ENCODE results near the gene NMNAT2.

Gene NMNAT2

GRCh38 chr1:183372586-183373230 is 45.5 kb downstream of the NMNAT2 start:
- no peak for ATAC-seq
- TF ChIP-seq POU6F1 (CRISPR knock-in tag; IDR thresholded peaks at IDR 0.05; ENCODE audit: borderline replicate concordance, low read depth), result no peak
- TF ChIP-seq ZNF70 (CRISPR knock-in tag; IDR thresholded peaks at IDR 0.05), result no peak
- no peak for TF ChIP-seq GLIS3 (CRISPR knock-in tag; IDR thresholded peaks at IDR 0.05)
- no peak for TF ChIP-seq ESRRG (CRISPR knock-in tag; IDR thresholded peaks at IDR 0.05)
- TF ChIP-seq CSRNP3 (CRISPR knock-in tag; IDR thresholded peaks at IDR 0.05), result no peak
- no peak for TF ChIP-seq CSDC2 (CRISPR knock-in tag; IDR thresholded peaks at IDR 0.05)
- no peak for TF ChIP-seq RARB (CRISPR knock-in tag; IDR thresholded peaks at IDR 0.05)
- no peak for TF ChIP-seq PATZ1 (CRISPR knock-in tag; IDR thresholded peaks at IDR 0.05; ENCODE audit: borderline replicate concordance)
- no peak for TF ChIP-seq TOX (CRISPR knock-in tag; IDR thresholded peaks at IDR 0.05; ENCODE audit: borderline replicate concordance)
- TF ChIP-seq TSHZ2 (CRISPR knock-in tag; IDR thresholded peaks at IDR 0.05), result no peak
- TF ChIP-seq TCF4 (CRISPR knock-in tag; IDR thresholded peaks at IDR 0.05; ENCODE audit: borderline replicate concordance), result no peak
- no peak for TF ChIP-seq ZNF565 (CRISPR knock-in tag; conservative IDR thresholded peaks at IDR 0.05; ENCODE audit: low read depth)
- no peak for TF ChIP-seq BACH2 (CRISPR knock-in tag; IDR thresholded peaks at IDR 0.05; ENCODE audit: borderline replicate concordance)
- no peak for TF ChIP-seq ZC3H10 (CRISPR knock-in tag; IDR thresholded peaks at IDR 0.05)
- no peak for TF ChIP-seq SNAI2 (CRISPR knock-in tag; IDR thresholded peaks at IDR 0.05)

- TF ChIP-seq ZNF565 (CRISPR knock-in tag; conservative IDR thresholded peaks at IDR 0.05; ENCODE audit: low read depth) (no peak), ZC3H10 (CRISPR knock-in tag; IDR thresholded peaks at IDR 0.05) (no peak), ZNF70 (CRISPR knock-in tag; IDR thresholded peaks at IDR 0.05) (no peak), ESRRG (CRISPR knock-in tag; IDR thresholded peaks at IDR 0.05) (no peak), ISL1 (CRISPR knock-in tag; IDR thresholded peaks at IDR 0.05) (no peak)
- no peak for ATAC-seq
These were observed 47.7 kb downstream of the NMNAT2 start for GRCh38 chr1:183370399-183371058.

- ATAC-seq, result no peak
- TF ChIP-seq ESRRG (CRISPR knock-in tag; IDR thresholded peaks at IDR 0.05), result no peak
- no peak for TF ChIP-seq POU6F1 (CRISPR knock-in tag; IDR thresholded peaks at IDR 0.05; ENCODE audit: borderline replicate concordance, low read depth)
- no peak for TF ChIP-seq TOX (CRISPR knock-in tag; IDR thresholded peaks at IDR 0.05; ENCODE audit: borderline replicate concordance)
- TF ChIP-seq PPARA (CRISPR knock-in tag; IDR thresholded peaks at IDR 0.05; ENCODE audit: borderline replicate concordance), result no peak
- no peak for TF ChIP-seq CSRNP3 (CRISPR knock-in tag; IDR thresholded peaks at IDR 0.05)
- TF ChIP-seq ARNTL (CRISPR knock-in tag; IDR thresholded peaks at IDR 0.05; ENCODE audit: borderline replicate concordance, low read depth), result no peak
- no peak for TF ChIP-seq ZC3H10 (CRISPR knock-in tag; IDR thresholded peaks at IDR 0.05)
- no peak for TF ChIP-seq PATZ1 (CRISPR knock-in tag; IDR thresholded peaks at IDR 0.05; ENCODE audit: borderline replicate concordance)
- no peak for TF ChIP-seq SNAI2 (CRISPR knock-in tag; IDR thresholded peaks at IDR 0.05)
- TF ChIP-seq CSDC2 (CRISPR knock-in tag; IDR thresholded peaks at IDR 0.05), result no peak
- no peak for TF ChIP-seq RARB (CRISPR knock-in tag; IDR thresholded peaks at IDR 0.05)
- TF ChIP-seq TCF4 (CRISPR knock-in tag; IDR thresholded peaks at IDR 0.05; ENCODE audit: borderline replicate concordance), result no peak
- no peak for TF ChIP-seq ZNF70 (CRISPR knock-in tag; IDR thresholded peaks at IDR 0.05)
- TF ChIP-seq BACH2 (CRISPR knock-in tag; IDR thresholded peaks at IDR 0.05; ENCODE audit: borderline replicate concordance), result no peak
These were observed 49.7 kb downstream of the NMNAT2 start for GRCh38 chr1:183368213-183369108.

Data from SK-N-SH treated with all-trans-retinoic acid at 6 μM for 48 hours (cell line).